NOMO-1 treated with DMSO at 0.1 percent for 48 hours (cell line): ENCODE data around the gene CARNS1.

ENCODE experiments used
- DNase-seq: peaks from one replicate; lab custom pipeline; 2025; ENCODE audit not compliant: unreplicated experiment; lab: John Stamatoyannopoulos, UW

Gene CARNS1

GRCh38 chr11:67428052-67429001 lies 12.8 kb downstream of the CARNS1 start, which contains the start of gene RPS6KB2:
Gene RPS6KB2, plus strand, starts transcription at chr11:67428494. Its CDS starts 52 bp downstream, at chr11:67428546.
- DNase-seq, result peak; percentile 93

GRCh38 chr11:67429038-67429668 lies 13.7 kb downstream of the CARNS1 start:
- no peak for DNase-seq

- no peak for DNase-seq
Measured at GRCh38 chr11:67429722-67430121, 14.2 kb downstream of the CARNS1 start.

GRCh38 chr11:67431346-67432249 lies 16.1 kb downstream of the CARNS1 start:
- DNase-seq, result no peak

GRCh38 chr11:67432655-67433349 lies 17.3 kb downstream of the CARNS1 start:
- DNase-seq, result no peak

- DNase-seq, result no peak
Measured at GRCh38 chr11:67433536-67434394, 18.3 kb downstream of the CARNS1 start.

- no peak for DNase-seq
Measured at GRCh38 chr11:67434395-67434881, 19.0 kb downstream of the CARNS1 start.

- no peak for DNase-seq
Measured at GRCh38 chr11:67435031-67435726, 19.7 kb downstream of the CARNS1 start.

GRCh38 chr11:67435727-67436458 lies 20.4 kb downstream of the CARNS1 start:
- no peak for DNase-seq

- DNase-seq, result no peak
Measured at GRCh38 chr11:67436459-67437081, 21.1 kb downstream of the CARNS1 start.

- no peak for DNase-seq
Measured at GRCh38 chr11:67437082-67437808, 21.8 kb downstream of the CARNS1 start, which contains the start of gene PTPRCAP. Gene PTPRCAP, minus strand, starts transcription at chr11:67437682. Its CDS starts 63 bp downstream, at chr11:67437619.

GRCh38 chr11:67437809-67438157 lies 22.3 kb downstream of the CARNS1 start:
- DNase-seq, result no peak

GRCh38 chr11:67438158-67438902 lies 22.9 kb downstream of the CARNS1 start:
- DNase-seq, result no peak

GRCh38 chr11:67439321-67440228 lies 24.1 kb downstream of the CARNS1 start:
- DNase-seq, result peak; percentile 32
